HT-29 (cell line): Measurements from ENCODE around the gene CARD8. TPM values are rescaled to one million over a fixed set of nuclear protein-coding genes. Genes with fewer than 3 reads are reported as not detected.
A peak's percentile ranks its signal among the peaks of the same experiment; 100 is the strongest.
"Not testable (repeated sequence)": the region's sequence is repeated elsewhere in the genome, so short reads cannot be mapped to it uniquely, and the experiment has no call there.

Source experiments
- DNase-seq: peaks from one replicate; pipeline ENCODE4 v3.0.0-alpha.2; 2015; ENCODE audit warnings: low spot score
- total RNA-seq: library from RNA; depleted of rRNA; stranded (reverse); fragments of >200 nt; shearing (Covaris generic); gene quantifications from 2 replicates; pipeline ENCODE4 v1.2.3, GENCODE V29; 2014; rRNA removed

Gene CARD8, protein sequence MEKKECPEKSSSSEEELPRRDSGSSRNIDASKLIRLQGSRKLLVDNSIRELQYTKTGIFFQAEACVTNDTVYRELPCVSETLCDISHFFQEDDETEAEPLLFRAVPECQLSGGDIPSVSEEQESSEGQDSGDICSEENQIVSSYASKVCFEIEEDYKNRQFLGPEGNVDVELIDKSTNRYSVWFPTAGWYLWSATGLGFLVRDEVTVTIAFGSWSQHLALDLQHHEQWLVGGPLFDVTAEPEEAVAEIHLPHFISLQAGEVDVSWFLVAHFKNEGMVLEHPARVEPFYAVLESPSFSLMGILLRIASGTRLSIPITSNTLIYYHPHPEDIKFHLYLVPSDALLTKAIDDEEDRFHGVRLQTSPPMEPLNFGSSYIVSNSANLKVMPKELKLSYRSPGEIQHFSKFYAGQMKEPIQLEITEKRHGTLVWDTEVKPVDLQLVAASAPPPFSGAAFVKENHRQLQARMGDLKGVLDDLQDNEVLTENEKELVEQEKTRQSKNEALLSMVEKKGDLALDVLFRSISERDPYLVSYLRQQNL
- total RNA-seq = 7.8 and 8.2 TPM in 2 replicates

DNA sequence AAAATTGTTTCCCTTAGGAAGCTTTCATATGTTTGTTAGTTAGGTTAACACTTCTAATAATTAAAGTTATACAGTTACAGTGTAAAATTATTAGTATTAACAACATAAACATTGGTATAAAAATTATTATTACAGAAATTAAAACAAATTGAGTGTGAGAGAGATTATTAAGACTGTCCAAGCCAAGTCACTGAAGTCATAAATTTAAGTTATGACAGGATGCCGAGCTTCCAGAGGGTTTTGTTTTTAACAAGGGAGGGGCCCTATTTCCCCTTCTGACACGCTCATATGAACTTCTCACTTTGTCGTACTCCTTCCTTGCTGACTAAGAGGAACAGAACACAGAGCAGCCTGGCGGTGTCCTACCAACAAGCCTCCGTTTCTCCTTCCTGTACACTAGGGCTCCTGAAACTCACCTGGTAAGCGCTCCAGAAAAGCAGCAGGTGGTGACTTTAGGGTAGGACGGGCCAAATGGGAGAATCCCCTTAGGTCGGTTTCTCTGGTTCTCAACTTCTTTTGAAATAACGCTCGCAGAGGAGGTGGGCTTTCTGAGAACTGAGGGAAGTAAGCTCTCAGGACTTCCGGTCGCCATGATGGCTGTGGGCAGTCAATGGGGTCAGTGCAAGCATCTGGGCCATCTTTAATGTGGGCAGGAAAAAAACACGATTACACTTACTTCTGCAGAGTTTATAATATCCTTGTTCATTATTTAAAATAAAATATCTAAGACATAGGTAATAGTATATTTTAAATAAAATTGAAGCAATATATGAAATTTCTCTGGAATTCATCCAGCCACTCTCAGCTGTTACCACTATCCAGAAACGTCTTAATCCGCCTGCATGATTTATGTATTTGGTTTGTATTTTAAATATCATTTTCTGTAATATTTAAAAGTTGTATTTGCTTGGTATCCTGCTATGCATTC, at the start of gene CARD8:
Gene CARD8, minus strand, starts transcription at position 537 of the 928 bp plus-strand sequence. CDS start 14,892 bp downstream, outside the sequence.
- DNase-seq = peak; percentile 95

DNA sequence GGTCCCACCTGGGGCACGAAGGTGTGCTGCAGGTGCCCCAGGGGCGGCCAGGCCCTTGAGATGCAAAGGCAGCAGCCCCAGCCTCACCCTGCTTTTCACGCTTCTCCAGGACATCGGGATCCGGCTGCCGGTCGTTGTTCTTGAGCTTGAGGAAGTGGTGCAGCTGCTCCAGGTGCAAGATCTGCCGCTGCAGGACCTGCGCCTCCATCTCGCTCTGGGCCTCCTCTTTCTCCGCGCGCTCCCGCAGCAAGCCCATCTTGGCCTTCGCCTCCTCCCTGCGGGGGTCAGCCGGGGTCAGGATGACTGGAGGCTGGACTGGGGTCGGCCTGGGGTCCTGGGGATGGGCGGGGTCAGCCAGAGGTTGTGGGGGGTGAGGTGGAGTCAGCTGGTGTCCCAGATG, 48.2 kb upstream of the CARD8 start:
- DNase-seq = no peak

DNA sequence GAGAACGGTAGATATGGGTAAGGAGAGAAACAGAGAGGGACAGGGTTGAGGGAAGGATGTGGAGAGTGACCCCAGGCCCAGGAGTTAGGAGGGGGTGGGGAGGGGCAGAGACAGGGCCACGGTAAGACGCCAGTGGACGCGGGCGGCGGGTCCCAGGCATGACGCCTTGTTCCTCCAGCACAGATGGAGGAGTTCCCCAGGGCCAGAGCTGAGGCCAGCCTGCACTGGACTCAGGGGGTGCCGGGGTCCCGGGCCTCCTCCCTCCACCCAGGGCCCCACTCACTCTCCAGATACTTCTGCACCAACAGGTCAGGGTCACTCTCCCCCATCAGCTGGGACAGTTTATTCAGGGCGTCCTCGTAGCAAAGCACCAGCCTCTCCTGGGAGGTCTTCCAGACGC, 47.7 kb upstream of the CARD8 start:
- no peak for DNase-seq

DNA sequence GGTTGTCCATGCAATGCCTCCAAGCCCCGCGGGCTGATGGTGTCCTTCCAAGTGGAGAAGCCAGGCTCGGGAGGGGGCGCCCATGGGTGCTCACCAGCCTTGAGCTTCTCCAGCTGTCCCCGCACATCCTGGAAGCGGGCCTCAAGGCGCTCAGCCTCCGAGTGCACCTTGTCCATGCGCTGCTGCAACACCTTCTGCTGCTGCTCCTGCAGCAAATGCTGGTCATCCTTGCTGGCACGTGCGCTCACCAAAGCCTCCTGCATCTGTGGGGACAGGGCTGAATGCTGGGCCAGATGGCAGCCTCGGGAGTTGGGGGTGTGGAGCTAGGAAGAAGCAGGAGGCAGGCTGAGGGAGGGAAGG, 46.9 kb upstream of the CARD8 start:
- DNase-seq = no peak

DNA sequence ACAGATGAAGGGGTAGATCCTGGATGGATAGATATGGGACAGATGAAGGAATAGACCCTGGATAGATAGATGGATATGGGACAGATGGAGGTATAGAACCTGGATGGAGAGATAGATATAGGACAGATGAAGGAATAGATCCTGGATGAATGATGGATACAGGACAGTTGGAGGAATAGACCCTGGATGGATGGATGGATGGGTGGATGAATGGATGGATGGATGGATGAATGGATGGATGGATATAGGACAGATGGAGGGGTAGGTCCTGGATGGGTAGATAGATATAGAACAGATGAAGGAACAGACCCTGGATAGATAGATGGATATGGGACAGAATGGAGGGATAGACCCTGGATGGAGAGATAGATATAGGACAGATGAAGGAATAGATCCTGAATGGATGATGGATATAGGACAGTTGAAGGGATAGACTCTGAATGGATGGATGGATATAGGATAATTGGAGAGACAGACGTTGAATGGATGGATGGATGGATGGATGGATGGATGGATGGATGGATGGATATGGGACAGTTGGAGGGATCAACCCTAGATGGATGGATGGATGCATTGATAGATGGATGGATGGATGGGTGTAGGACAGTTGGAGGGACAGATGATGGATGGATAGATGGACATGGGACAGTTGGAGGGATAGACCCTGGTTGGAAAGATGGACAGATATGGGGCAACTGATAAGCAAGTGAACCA, 46.3 kb upstream of the CARD8 start:
- no peak for DNase-seq

DNA sequence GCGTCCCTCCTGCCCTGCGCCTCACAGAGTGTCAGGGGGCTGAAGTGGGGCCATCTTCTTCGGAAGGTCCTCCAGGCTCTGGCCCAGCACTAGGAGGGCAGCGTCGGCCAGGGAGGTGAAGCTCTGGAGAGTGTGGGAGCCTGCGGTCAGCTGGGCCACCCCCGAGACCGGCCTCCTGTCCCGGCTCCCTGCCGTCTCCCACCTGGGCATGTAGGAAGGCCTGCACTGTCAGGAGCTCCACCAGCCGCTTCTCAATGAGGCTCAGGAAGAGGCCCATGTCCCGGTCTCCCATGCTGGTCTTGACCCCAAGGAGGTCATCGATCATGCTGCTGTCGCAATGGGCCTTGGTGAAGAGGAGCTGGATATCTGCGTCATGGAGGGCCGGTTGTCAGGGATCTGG, 42.3 kb upstream of the CARD8 start:
- DNase-seq = no peak

DNA sequence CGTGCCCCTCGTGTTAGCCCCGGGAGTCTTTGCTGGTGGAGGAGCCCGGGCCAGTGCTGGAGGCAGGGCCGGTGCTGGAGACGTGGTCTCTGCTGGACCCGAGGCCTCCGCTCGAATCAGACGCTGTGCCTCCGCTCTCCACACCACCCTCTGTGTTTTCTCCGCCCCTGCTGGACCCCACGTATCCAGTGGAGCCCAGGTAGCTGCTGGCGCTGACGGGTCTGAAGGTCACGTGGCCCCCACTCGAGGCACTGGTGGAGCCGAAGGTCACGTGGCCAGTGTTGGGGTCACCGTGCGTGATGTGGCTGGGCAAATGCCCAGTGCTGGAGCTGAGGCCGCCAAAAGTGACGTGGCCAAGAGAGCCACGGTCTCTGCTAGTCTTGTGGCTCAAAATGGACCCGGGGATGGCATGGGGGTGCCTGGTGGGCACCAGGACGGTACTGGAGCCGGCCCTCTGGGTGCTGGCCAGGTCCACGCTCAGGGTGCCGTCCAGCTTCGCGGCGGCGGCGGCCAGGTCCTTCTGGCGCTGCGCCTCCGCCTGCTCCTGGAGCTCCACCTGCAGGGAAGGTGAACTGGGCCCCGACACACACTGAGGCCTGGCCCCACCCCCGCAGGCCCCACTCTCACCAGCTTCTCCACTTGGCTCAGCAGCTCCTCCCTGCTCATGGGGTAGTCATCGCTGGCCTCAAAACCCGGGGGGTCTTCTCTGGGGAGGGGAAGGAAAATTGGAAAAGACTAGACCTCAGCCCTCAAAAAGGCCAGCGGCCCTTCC, 41.4 kb upstream of the CARD8 start:
- no peak for DNase-seq

DNA sequence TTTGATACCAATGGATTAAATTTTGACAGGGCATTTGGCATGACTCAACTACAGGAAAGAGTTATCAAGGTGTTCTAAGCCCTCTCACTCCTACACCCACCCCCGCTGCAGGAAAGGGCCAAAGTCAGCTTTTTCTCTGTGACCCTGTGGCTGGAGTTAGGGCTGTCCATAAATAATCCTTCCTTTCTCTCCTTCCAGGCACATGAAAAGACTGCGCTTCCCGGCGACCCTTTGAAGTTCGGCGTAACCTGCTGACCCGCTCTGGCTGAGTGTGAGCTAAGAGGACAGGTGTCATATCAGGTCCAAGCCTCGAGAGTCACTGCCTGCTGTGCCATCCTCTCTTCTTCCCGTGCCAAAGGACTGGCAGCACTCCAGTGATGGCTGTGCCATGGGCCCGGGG, 39.7 kb upstream of the CARD8 start:
- no peak for DNase-seq

DNA sequence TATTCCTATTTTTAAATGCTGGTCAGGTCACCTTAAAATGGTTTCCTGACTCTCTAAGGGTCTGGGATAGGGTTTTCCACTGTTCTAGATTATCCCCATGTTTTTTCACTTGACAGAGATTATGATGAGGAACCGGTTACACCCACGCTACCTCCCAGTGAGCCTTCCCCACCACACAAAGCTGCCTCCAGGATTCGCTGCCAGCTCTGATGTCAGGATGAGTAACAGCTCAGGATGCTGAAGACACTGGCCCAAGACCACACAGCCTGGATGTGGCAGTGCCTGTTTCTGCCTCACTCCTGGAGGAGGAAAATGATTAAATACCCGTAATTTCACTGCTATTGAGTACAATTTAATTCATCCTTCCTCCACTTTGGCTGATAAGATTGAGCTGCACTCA, 37.1 kb upstream of the CARD8 start:
- no peak for DNase-seq

DNA sequence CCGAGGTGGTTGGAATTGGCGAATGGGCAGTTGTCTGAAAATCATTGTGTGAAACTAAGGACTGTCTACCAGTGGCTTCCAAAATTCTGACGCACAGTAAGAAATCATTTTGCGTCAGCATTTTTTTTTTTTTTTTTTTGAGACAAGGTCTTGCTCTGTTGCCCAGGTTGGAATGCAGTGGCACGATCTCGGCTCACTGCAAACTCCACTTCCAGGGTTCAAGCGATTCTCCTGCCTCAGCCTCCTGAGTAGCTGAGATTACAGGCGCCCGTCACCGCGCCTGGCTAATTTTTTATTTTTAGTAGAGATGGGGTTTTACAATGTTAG, 35.7 kb upstream of the CARD8 start:
- DNase-seq = not testable (repeated sequence)

DNA sequence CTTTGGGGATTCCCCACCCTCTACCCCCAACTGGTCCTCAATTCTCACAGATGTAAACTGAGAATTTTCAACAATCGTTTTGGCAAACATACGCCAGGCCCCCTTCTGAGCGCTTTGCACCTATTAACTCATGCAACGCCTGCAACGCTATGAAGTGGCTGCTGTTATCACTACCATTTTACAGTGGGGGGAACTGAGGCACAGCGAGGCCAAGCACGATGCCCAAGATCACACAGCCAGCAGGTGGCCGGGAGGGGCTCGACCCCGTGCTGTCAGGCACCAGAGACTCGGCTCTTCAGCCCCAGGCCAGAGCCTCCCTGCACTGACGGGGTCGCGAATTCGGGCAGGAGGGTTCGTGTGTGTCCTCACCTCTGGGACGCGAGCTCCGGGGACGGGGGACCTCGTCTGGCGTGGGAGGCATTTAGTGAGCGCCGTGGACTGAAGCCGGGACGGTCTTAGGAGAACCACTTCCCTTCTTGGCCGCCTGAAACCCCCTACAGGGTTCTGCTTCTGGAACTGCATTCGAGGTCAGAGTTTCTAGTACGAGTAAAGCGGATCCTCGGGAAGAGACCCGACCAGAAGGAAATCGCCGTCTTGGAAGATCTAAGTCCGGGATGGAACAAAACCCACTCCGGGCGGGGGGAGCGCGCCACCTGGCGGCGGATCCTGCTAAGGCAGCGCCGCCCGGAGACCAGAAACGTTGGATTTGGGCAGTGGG, 35.2 kb upstream of the CARD8 start:
- DNase-seq = peak; percentile 94

DNA sequence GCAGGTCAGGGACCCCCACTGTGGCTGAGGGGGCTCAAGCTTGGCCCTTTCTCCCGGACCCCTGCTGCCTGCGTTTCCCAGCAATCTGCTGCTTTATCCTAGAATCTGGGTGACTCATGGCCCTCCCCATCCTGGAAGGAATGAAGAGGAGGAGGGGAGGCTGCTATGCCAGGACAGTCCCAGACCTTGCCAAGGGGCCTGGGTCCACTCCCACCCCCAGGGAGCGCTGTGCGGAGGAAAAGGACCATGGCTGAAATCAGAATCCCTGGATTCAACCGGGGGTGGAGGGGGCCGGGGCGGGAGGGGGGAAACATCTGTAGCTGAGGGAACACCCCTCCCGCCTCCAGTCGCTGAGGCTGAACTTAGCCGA, 34.7 kb upstream of the CARD8 start:
- no peak for DNase-seq

DNA sequence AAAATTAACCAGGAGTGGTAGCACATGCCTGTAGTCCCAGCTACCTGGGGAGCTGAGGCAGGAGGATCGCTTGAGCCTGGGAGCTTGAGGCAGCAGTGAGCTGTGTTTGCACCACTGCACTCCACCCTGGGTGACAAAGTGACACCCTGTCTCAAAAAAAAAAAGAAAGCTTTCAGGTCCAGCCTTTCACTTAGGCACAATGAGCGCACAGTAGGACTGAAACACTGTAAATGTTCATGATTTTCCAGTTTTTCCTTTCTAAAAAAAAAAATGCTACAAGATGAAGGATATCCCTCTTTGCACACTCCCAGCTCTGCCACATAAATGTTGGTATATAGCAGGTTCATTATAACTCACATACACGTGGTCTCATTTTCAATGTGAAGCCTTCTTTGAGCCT, 32.0 kb upstream of the CARD8 start:
- DNase-seq = no peak

DNA sequence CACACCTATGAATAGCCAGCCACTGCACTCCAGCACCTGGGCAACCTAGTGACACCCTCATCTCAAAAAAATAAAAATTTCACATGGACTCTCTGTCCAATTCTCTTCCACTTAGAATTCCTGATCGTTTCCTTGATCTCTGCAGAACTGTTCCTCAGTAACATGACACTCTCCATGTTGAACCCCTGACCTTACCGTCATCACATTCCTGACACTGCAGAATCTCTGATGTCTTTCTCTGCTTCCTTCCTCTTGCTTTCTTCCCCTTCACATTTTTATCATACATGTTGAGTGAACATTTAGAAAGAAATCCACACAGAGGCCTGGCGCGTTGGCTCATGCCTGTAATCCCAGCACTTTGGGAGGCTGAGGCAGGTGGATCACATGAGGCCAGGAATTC, 29.2 kb upstream of the CARD8 start:
- no peak for DNase-seq

DNA sequence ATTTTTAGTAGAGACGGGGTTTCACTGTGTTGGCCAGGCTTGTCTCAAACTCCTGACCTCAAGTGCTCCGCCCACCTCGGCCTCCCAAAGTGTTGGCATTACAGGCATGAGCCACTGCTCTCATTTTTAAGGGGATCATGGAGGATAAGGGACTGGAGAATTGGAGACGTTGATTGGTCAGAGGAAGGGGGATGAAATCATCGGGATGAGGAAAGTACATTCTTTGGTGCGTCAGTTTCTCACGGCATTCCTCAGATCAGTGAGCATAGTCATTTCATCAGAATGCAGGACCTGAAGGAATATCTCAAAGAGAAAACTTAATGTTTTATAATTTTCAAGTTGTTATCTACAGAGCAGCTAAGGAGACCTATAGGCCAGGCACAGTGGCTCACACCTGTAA, 28.2 kb upstream of the CARD8 start:
- DNase-seq = no peak

DNA sequence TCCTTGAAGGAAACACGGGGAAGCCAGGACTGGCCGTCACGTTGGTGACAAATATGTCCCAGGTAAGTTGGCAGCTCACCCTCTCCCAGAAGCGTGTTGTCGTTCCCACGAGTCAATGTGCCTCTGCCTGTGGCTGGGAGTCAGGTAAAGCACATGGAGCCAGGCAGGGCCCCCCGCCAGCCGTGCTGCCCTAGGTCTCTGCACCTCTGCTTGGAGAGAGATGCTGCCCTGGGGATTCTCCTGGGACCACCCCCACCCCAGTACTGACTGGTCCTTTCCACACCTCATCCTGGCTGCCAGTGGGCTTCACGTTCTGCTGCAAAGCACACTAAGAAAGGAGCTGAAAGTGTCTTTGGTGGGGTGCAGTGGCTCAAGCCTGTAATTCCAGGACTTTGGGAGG, 24.0 kb upstream of the CARD8 start:
- no peak for DNase-seq

DNA sequence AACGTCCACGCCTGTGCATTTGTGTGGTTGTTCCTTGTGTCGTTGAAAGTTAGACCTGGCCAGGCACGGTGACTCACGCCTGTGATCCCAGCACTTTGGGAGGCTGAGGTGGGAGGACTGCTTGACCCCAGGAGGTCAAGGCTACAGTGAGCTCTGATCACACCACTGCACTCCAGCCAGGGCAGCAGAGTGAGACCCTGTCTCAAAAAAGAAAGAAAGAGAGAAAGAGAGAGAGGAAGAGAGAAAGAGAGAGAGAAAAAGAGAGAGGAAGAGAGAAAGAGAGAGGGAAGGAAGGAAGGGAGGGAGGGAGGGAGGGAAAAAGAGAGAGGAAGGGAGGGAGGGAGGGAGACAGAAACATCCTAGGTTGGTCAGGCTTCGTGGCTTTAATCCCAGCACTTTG, 19.2 kb upstream of the CARD8 start:
- DNase-seq = no peak

DNA sequence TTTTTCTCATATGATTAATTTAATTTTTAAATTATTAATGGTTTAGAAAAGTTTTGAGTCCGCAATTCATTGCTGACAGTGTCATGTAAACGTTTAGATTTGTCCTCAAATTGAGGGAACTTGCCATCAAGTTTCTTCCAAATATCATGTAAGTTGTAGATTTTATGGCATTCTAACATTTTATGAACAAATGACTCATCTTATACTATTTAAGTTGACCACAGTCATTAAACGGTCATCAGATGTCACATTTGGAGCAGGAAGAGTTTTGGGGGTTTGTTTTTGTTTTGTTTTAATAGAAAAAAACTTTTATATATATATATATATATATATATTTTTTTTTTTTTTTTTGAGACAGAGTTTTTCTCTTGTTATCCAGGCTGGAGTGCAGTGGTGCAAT, 18.5 kb upstream of the CARD8 start:
- peak; percentile 25 for DNase-seq

DNA sequence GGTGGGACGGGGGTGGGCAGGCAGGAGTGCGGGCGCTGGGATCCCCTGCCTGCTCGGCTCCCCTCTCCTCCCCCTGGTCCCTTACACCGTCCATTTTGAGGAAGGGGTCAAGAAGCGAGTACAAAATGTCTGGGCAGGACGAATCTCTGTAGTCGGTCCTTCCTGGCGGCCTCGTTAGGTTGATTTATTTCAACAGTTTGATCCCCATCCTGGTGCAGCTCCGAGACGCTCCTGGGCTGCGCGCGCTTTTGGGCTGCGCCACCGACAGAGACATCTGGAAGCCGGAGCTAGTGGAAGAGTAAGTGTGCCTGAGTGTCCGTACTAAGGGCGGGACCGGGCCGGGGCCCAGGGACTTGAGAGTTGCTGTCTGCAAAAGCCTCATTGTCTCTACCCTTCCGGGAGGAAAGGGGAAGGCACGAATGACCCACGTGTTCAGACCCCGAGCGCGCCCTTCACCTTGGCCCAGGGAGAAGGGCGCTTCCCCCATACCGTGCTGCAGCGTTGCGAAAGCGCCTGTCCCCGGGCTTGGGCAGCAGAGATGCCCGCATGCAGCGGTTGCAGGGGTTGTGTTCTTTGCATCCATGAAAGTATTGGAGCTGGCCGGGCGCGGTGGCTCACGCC, 15.9 kb upstream of the CARD8 start:
- DNase-seq = peak; percentile 40

DNA sequence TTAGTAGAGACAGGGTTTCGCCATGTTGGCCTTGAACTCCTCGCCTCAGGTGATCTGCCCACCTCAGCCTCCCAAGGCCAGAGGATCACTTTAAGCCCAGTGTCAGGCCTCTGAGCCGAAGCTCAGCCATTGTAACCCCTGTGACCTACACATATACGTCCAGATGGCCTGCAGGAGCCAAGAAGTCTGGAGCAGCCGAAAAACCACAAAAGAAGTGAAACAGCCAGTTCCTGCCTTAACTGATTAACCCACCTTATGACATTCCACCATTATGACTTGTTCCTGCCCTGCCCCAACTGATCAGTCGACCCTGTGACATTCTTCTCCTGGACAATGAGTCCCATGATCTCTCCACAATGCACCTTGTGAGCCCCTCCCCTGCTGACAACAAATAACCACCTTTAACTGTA, 13.9 kb upstream of the CARD8 start:
- not testable (repeated sequence) for DNase-seq
